Glutamatergic neuron (in vitro differentiated cells): ENCODE measurements around the gene PRKG1. TPM values are rescaled to one million over a fixed set of nuclear protein-coding genes. Genes with fewer than 3 reads are reported as not detected.

Experiments used
- DNase-seq: peaks from one replicate; pipeline ENCODE4 v3.0.0; 2022
- H3K27ac Mint-ChIP-seq: one replicate; pipeline ENCODE4 v1.8.0; 2020; ENCODE audit warnings: mild to moderate bottlenecking, mixed read lengths, inconsistent platforms; ENCODE audit not compliant: unreplicated experiment
- H3K27me3 Mint-ChIP-seq: one replicate; pipeline ENCODE4 v1.8.0; 2020; ENCODE audit warnings: mild to moderate bottlenecking, moderate library complexity, mixed read lengths, inconsistent platforms; ENCODE audit not compliant: unreplicated experiment
- H3K36me3 Mint-ChIP-seq: one replicate; pipeline ENCODE4 v1.8.0; 2020; ENCODE audit warnings: mild to moderate bottlenecking, mixed read lengths, inconsistent platforms; ENCODE audit not compliant: unreplicated experiment
- H3K4me1 Mint-ChIP-seq: one replicate; pipeline ENCODE4 v1.8.0; 2020; ENCODE audit warnings: mild to moderate bottlenecking, low read depth, mixed read lengths, inconsistent platforms; ENCODE audit not compliant: unreplicated experiment
- H3K4me3 Mint-ChIP-seq: one replicate; pipeline ENCODE4 v1.8.0; 2020; ENCODE audit warnings: mild to moderate bottlenecking, mixed read lengths, inconsistent platforms; ENCODE audit not compliant: unreplicated experiment
- H3K9me3 Mint-ChIP-seq: one replicate; pipeline ENCODE4 v1.8.0; 2020; ENCODE audit warnings: mild to moderate bottlenecking, moderate library complexity, mixed read lengths, inconsistent platforms; ENCODE audit not compliant: unreplicated experiment
- total RNA-seq: library from RNA; stranded (reverse); fragmentation: NEBNext Ultra II Directional; extraction: Animal tissue kit (Norgen Biotek cat#: 25700); gene quantifications from one replicate; pipeline ENCODE4 v1.2.1, GENCODE V29; 2021; ENCODE audit not compliant: unreplicated experiment
- TF ChIP-seq, protein P1 (sequence below): fragments of 200-600 bp; sonication (generic); IDR thresholded peaks from one replicate; pipeline ENCODE4 v1.5.0; 2021; ENCODE audit not compliant: partially characterized antibody, unreplicated experiment

The PRKG1 gene
- total RNA-seq, 1 donor from 2014 or later, result 52.7 TPM

DNA sequence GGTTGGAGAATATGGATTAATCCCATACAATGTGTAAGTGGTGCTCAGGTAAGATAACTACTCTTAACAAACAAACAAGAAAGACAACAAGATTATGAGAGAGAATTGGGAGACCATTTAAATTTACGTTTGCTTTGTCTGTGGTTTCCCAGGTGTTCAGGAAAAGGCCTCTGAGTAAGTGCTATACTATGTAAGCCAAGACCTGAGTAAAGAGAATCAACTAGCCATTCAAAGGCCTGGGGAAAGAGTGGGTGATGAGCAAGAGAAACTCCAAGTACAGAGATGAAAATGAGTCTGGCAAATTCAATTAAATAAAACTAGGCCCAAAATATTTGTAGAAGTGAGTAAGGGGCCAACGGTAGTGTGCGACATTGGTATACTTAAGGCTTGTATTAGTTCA, 615.2 kb downstream of the PRKG1 start:
- H3K27ac Mint-ChIP-seq, result no peak overlapping the region
- TF ChIP-seq, protein P1, sequence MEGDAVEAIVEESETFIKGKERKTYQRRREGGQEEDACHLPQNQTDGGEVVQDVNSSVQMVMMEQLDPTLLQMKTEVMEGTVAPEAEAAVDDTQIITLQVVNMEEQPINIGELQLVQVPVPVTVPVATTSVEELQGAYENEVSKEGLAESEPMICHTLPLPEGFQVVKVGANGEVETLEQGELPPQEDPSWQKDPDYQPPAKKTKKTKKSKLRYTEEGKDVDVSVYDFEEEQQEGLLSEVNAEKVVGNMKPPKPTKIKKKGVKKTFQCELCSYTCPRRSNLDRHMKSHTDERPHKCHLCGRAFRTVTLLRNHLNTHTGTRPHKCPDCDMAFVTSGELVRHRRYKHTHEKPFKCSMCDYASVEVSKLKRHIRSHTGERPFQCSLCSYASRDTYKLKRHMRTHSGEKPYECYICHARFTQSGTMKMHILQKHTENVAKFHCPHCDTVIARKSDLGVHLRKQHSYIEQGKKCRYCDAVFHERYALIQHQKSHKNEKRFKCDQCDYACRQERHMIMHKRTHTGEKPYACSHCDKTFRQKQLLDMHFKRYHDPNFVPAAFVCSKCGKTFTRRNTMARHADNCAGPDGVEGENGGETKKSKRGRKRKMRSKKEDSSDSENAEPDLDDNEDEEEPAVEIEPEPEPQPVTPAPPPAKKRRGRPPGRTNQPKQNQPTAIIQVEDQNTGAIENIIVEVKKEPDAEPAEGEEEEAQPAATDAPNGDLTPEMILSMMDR, result no peak
- H3K9me3 Mint-ChIP-seq, result peaks cover 4% of the 10 kb centered on the region
- no peak for DNase-seq
- H3K4me3 Mint-ChIP-seq, result no peak overlapping the region
- H3K27me3 Mint-ChIP-seq, result peaks cover 3% of the 10 kb centered on the region
- peaks cover 17% of the 10 kb centered on the region for H3K36me3 Mint-ChIP-seq
- no peaks in the 10 kb centered on the region for H3K4me1 Mint-ChIP-seq

DNA sequence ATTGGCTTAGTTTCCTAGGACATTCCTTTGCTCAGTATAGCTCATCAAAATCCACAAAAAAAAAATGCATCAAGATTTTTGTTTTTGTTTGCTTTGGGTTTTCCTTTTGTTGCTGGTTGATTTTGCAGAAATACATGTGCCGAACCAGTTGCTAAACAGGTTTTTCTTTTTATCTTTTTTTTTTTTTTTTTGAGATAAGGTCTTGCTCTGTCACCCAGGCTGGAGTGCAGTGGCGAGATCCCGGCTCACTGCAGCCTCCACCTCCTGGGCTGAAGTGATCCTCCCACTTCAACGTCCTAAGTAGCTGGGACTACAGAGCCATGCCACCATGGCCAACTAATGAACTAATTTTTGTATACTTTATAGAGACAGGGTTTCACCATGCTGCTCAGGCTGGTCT, 616.8 kb downstream of the PRKG1 start:
- Mint-ChIP-seq H3K27me3 (peaks cover 3% of the 10 kb centered on the region), H3K4me1 (peaks cover 9% of the 10 kb centered on the region), H3K27ac (no peak overlapping the region), H3K4me3 (no peak overlapping the region), H3K36me3 (peaks cover 17% of the 10 kb centered on the region), H3K9me3 (peaks cover 4% of the 10 kb centered on the region)
- DNase-seq, result no peak
- TF ChIP-seq, protein P1, result no peak

DNA sequence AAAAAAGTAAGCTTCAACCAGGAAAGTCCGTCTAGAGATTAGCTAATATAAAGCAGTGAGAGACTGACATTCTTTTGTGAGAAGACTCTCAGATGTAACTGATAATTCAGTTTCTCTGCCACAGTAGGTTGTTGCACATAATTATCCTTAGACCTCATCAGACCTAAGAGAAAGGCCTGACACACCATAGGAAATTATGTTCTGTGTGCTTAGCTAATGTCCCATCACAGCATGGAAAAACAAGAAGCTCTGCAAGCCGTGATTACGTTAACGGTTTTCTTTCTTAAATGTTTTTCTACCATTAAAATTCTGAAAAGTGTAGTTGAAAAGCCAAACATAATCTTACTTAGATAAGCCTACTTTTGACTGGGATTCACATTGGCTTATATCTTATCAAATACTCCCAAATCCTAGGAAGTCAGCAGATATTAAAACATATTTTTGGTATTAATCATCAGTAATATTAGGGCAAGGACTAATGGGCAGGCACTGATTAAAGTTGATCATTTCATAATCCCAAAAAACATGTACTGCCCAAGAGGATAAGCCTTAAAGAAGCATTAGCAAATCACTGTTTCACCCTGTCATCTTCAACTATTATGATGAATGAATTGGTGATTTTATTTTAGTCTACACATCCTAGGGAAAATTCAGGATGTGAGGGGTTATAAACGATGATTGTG, 619.9 kb downstream of the PRKG1 start:
- no peak overlapping the region for H3K4me3 Mint-ChIP-seq
- H3K4me1 Mint-ChIP-seq, result peaks cover 31% of the 10 kb centered on the region
- peaks cover 10% of the 10 kb centered on the region for H3K36me3 Mint-ChIP-seq
- peaks cover 5% of the 10 kb centered on the region for H3K27me3 Mint-ChIP-seq
- DNase-seq, result no peak
- H3K27ac Mint-ChIP-seq, result no peak overlapping the region
- H3K9me3 Mint-ChIP-seq, result peaks cover 8% of the 10 kb centered on the region
- TF ChIP-seq, protein P1, result no peak

DNA sequence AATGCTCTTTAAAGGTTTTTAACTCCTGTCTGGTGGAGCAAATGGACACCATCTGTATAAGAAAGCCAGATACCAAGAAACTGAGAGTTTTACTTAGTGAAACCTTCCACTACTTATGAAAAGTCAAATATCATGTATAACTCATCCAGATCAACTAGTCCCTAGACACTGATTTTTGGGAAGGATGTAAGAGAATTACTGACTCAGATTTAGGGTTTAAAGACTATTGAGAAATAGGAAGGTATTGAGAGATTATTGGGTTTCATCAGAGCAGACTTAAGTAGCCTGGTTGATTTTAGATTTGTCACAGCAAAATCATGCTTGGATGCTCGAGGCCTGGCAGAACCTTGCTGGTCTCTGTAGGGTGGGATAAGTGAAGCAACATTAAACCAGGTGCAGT, 622.0 kb downstream of the PRKG1 start:
- Mint-ChIP-seq H3K4me1 (peaks cover 33% of the 10 kb centered on the region), H3K27ac (no peak overlapping the region), H3K27me3 (peaks cover 5% of the 10 kb centered on the region), H3K36me3 (no peaks in the 10 kb centered on the region), H3K9me3 (peaks cover 13% of the 10 kb centered on the region), H3K4me3 (peak overlapping the region; percentile 35)
- no peak for DNase-seq
- TF ChIP-seq, protein P1, result no peak

DNA sequence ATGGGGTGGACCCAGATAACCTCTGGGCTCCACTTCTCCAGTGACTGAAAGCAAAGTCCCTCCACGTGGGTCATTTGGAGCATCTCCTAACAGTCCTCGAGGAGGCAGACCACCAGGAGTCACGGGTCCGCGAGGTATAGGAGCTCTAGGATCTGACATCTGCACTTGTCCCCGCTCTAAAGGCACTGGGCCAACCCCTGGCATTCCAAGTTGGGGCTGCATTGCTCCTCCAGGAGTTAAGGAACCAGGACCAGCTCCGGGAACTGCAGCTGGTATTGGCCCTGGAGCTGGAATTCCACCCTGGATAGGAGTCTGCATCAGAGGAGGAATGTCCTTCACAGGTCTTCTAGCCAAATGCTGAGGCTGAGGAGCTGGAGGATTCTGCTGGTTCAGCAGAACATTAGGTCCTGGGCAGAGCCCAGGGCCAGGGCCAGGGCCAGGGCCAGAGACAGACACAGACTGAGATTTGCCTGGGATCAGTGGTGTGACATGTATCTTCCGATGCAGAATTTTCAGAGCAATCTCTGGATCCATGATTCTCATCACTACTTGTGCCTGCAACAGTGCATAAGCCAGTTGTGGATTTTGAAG, 624.3 kb downstream of the PRKG1 start:
- H3K9me3 Mint-ChIP-seq, result peaks cover 13% of the 10 kb centered on the region

More for the DNA sequence above, 624.3 kb downstream of the PRKG1 start:
- Mint-ChIP-seq H3K36me3 (no peaks in the 10 kb centered on the region), H3K27ac (peak overlapping the region; percentile 100), H3K27me3 (peaks cover 5% of the 10 kb centered on the region), H3K4me3 (peak overlapping the region; percentile 99), H3K4me1 (peaks cover 33% of the 10 kb centered on the region)
- TF ChIP-seq, protein P1, result no peak
- DNase-seq, result no peak
